Liver (tissue), 9 donors: ENCODE measurements around the gene R3HDM1. TPM values are rescaled to one million over a fixed set of nuclear protein-coding genes. Genes with fewer than 3 reads are reported as not detected.

Experiments
- DNase-seq: peaks from one replicate; pipeline ENCODE4 v3.0.0-alpha.2; 2017; ENCODE audit warnings: low spot score
- H3K27ac ChIP-seq, 2 donors: one replicate each; pipeline ENCODE4 v1.7.0; 2013; ENCODE audit warnings: inconsistent platforms in 2 of 2, low read length in 2 of 2, control low read depth in 1 of 2, low read depth in 1 of 2, mild to moderate bottlenecking in 1 of 2
- H3K27me3 ChIP-seq, 4 donors: one replicate each; pipeline versions ENCODE4 v1.6.1 to v1.7.0; 2013; ENCODE audit warnings: low read length in 3 of 4, inconsistent platforms in 1 of 4, mild to moderate bottlenecking in 1 of 4, moderate library complexity in 1 of 4; ENCODE audit not compliant: control insufficient read depth in 4 of 4, insufficient read depth in 4 of 4
- H3K36me3 ChIP-seq, 4 donors: one replicate each; pipeline versions ENCODE4 v1.6.1 to v1.7.0; 2013; ENCODE audit warnings: low read length in 3 of 4, mild to moderate bottlenecking in 3 of 4, low read depth in 1 of 4, moderate library complexity in 1 of 4; ENCODE audit not compliant: control insufficient read depth in 4 of 4, insufficient read depth in 3 of 4
- H3K4me1 ChIP-seq, 4 donors: one replicate each; pipeline versions ENCODE4 v1.6.1 to v1.7.0; 2013; ENCODE audit warnings: low read length in 3 of 4, mild to moderate bottlenecking in 3 of 4, moderate library complexity in 1 of 4; ENCODE audit not compliant: control insufficient read depth in 4 of 4, insufficient read depth in 4 of 4
- H3K4me3 ChIP-seq, 3 donors: one replicate each; pipeline versions ENCODE4 v1.6.1 to v1.7.0; 2013; ENCODE audit warnings: low read length in 3 of 3, control low read depth in 1 of 3, low read depth in 1 of 3, mild to moderate bottlenecking in 1 of 3
- H3K9ac ChIP-seq, 2 donors: one replicate each; pipeline ENCODE4 v1.7.0; 2013; ENCODE audit warnings: low read length in 2 of 2, mild to moderate bottlenecking in 2 of 2, moderate library complexity in 2 of 2, control low read depth in 1 of 2, low read depth in 1 of 2
- H3K9me3 ChIP-seq, 4 donors: one replicate each; pipeline versions ENCODE4 v1.6.1 to v1.7.0; 2013; ENCODE audit warnings: low read length in 3 of 4; ENCODE audit not compliant: control insufficient read depth in 4 of 4
- EGR1 ChIP-seq, 2 donors: IDR thresholded peaks; 2 replicates each; pipeline ENCODE4 v1.6.1; 2016 to 2018; ENCODE audit warnings: antibody characterized with exemption in 2 of 2, low read depth in 2 of 2
- FOXA1 ChIP-seq: IDR thresholded peaks from 2 replicates; pipeline ENCODE4 v1.6.1; 2016; ENCODE audit warnings: antibody characterized with exemption
- FOXA2 ChIP-seq: IDR thresholded peaks from 2 replicates; pipeline ENCODE4 v1.6.1; 2016; ENCODE audit warnings: antibody characterized with exemption
- GABPA ChIP-seq, 2 donors: IDR thresholded peaks in 1 of 2; conservative IDR thresholded peaks in 1 of 2; 2 replicates each; pipeline ENCODE4 v1.6.1; 2016; ENCODE audit warnings: antibody characterized with exemption in 2 of 2, mild to moderate bottlenecking in 1 of 2, moderate library complexity in 1 of 2
- HNF4A ChIP-seq, 2 donors: conservative IDR thresholded peaks; 2 replicates each; pipeline ENCODE4 v1.6.1; 2016; ENCODE audit warnings: antibody characterized with exemption in 2 of 2, mild to moderate bottlenecking in 2 of 2
- JUND ChIP-seq, 2 donors: IDR thresholded peaks; 2 replicates each; pipeline ENCODE4 v1.6.1; 2016; ENCODE audit warnings: antibody characterized with exemption in 2 of 2
- NR2F2 ChIP-seq: IDR thresholded peaks from 2 replicates; pipeline ENCODE4 v1.6.1; 2016; ENCODE audit warnings: antibody characterized with exemption
- RAD21 ChIP-seq, 2 donors: IDR thresholded peaks; 2 replicates each; pipeline ENCODE4 v1.6.1; 2016; ENCODE audit warnings: antibody characterized with exemption in 2 of 2, mild to moderate bottlenecking in 2 of 2
- RXRA ChIP-seq, 2 donors: IDR thresholded peaks; 2 replicates each; pipeline ENCODE4 v1.6.1; 2017 to 2018; ENCODE audit warnings: antibody characterized with exemption in 2 of 2, mild to moderate bottlenecking in 1 of 2
- SP1 ChIP-seq: IDR thresholded peaks from 2 replicates; pipeline ENCODE4 v1.6.1; 2018; ENCODE audit warnings: antibody characterized with exemption, mild to moderate bottlenecking
- TAF1 ChIP-seq: conservative IDR thresholded peaks from 2 replicates; pipeline ENCODE4 v1.6.1; 2016; ENCODE audit warnings: antibody characterized with exemption, mild to moderate bottlenecking
- YY1 ChIP-seq: IDR thresholded peaks from 2 replicates; pipeline ENCODE4 v1.6.1; 2016; ENCODE audit warnings: antibody characterized with exemption, mild to moderate bottlenecking
- WGBS: extraction: QIAGEN DNeasy Blood & Tissue Kit; methylation state at CpG from one replicate; pipeline ENCODE4 v1.1.7; 2013; 5-methylcytosine and 5-hydroxymethylcytosine counted together
- polyA plus RNA-seq, 2 donors: library from polyadenylated mRNA; stranded (reverse) in 1 of 2; unstranded in 1 of 2; fragments of 200-250 nt in 1 of 2; fragments of >200 nt in 1 of 2; fragmentation: Nextera tagmentation in 1 of 2; extraction: Ambion mirVana in 1 of 2; gene quantifications; one replicate each; pipeline versions ENCODE4 v1.2.1 to v1.2.3, GENCODE V29; 2013 to 2015
- total RNA-seq, 2 donors: library from RNA; depleted of rRNA; stranded (reverse); fragments of >200 nt; gene quantifications; one replicate each; pipeline ENCODE4 v1.2.3, GENCODE V29; 2014
- TF ChIP-seq, protein P1 (sequence below): IDR thresholded peaks from 2 replicates; pipeline ENCODE4 v1.6.1; 2016; ENCODE audit warnings: antibody characterized with exemption
- TF ChIP-seq, protein P2 (sequence below): IDR thresholded peaks from 2 replicates; pipeline ENCODE4 v1.6.1; 2016; ENCODE audit warnings: antibody characterized with exemption, mild to moderate bottlenecking
- donor health status: healthy.
- donor health status: healthy.
- donor health status: healthy.
- donor health status: healthy.
- donor health status: healthy.

R3HDM1 gene
- total and polyA plus RNA-seq, 4 donors: 6.0 to 10.0 (median 8.8) TPM

DNA sequence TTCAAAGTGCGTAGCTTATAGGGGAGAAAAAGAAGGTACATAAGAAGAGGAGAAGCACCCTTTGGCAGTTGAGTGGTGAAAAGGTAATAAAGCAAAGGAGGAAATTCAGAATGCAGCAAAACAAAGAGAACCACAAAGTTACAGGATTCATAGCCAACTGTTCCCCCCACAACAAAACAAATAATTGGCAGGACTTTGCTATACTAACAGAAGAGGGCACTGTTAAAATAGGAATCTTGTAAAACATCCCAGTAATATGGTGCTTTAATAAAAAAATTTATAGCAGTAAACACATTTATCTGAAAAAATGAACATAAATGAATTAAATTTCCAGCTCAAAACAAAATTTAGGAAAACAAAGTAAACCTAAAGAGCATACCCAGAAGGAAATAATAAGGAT, 42.3 kb downstream of the R3HDM1 start:
- WGBS: 94% methylated on average over 1 of the region's 1 CpG
- Histone ChIP-seq H3K4me3 (no peak overlapping the region), H3K9me3 (no peaks in the 10 kb centered on the region), H3K36me3 (no peaks in the 10 kb centered on the region), H3K27me3 (no peaks in the 10 kb centered on the region), H3K9ac (no peak overlapping the region), H3K4me1 (no peaks in the 10 kb centered on the region), H3K27ac (no peak overlapping the region)
- TF ChIP-seq RAD21 (IDR thresholded peaks at IDR 0.05) (peak; percentile 48 to 63), TAF1 (no peak)
- DNase-seq: no peak

DNA sequence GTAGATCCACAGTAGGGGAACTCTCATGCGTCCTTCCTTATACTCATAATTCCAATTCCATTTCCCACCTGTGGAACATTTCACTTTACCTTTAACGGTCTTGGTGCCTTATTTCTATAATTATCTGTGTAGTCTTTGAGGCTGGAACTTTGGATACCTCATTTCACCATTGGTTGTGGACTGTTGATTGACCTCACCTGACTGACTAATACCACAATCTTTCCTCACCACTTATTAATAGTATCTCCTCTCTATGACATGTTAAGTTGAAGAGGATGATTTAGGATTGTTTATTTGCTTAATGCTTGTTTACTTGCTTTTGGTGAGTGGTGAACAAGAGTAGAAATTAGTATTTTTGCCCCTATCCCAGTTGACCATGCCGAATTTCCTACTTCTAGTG, 50.0 kb downstream of the R3HDM1 start:
- TF ChIP-seq, protein P1, sequence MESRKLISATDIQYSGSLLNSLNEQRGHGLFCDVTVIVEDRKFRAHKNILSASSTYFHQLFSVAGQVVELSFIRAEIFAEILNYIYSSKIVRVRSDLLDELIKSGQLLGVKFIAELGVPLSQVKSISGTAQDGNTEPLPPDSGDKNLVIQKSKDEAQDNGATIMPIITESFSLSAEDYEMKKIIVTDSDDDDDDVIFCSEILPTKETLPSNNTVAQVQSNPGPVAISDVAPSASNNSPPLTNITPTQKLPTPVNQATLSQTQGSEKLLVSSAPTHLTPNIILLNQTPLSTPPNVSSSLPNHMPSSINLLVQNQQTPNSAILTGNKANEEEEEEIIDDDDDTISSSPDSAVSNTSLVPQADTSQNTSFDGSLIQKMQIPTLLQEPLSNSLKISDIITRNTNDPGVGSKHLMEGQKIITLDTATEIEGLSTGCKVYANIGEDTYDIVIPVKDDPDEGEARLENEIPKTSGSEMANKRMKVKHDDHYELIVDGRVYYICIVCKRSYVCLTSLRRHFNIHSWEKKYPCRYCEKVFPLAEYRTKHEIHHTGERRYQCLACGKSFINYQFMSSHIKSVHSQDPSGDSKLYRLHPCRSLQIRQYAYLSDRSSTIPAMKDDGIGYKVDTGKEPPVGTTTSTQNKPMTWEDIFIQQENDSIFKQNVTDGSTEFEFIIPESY: no peak
- no peak for TF ChIP-seq SP1
- TF ChIP-seq RAD21 (IDR thresholded peaks at IDR 0.05): no peak
- no peak for TF ChIP-seq EGR1 (IDR thresholded peaks at IDR 0.05; ENCODE audit: low read depth in 2 of 2)
- no peak for TF ChIP-seq JUND (IDR thresholded peaks at IDR 0.05)
- no peak for TF ChIP-seq FOXA2
- TF ChIP-seq RXRA (IDR thresholded peaks at IDR 0.05): no peak
- no peak for TF ChIP-seq HNF4A (conservative IDR thresholded peaks at IDR 0.05)
- no peak for TF ChIP-seq YY1
- Histone ChIP-seq H3K27ac (no peak overlapping the region), H3K36me3 (no peaks in the 10 kb centered on the region), H3K9me3 (no peaks in the 10 kb centered on the region), H3K4me1 (no peaks in the 10 kb centered on the region), H3K27me3 (no peaks in the 10 kb centered on the region), H3K4me3 (no peak overlapping the region), H3K9ac (no peak overlapping the region)
- 98% methylated on average over 3 of the region's 3 CpGs for WGBS
- no peak for DNase-seq

DNA sequence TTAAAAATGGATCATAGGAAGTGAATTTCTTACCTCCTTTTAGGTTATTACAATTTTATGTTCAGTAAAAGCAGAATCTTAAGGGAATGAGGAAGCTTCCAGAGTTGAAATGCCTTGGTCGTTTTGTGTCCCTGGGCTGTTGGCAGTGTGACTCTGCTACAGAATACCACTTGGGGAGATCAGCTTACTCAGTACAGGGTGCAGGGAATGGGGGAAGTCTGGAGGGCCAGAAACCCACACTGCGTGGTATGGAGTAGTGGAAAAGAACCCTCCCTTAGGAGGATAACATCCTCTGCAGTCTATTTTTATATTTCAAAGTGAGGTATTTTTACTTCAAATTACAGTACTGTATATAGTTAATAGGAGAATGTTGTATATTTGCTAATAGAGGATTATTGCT, 51.1 kb downstream of the R3HDM1 start:
- 80% methylated on average over 2 of the region's 2 CpGs for WGBS
- no peaks in the 10 kb centered on the region for H3K27me3 ChIP-seq
- TF ChIP-seq HNF4A (conservative IDR thresholded peaks at IDR 0.05) (no peak), NR2F2 (no peak), RXRA (IDR thresholded peaks at IDR 0.05) (no peak), JUND (IDR thresholded peaks at IDR 0.05) (no peak), TAF1 (no peak), GABPA (IDR thresholded peaks at IDR 0.05 in 1 of 2, conservative IDR thresholded peaks at IDR 0.05 in 1 of 2) (no peak), FOXA2 (no peak), FOXA1 (no peak), YY1 (no peak), SP1 (no peak)
- TF ChIP-seq, protein P2, sequence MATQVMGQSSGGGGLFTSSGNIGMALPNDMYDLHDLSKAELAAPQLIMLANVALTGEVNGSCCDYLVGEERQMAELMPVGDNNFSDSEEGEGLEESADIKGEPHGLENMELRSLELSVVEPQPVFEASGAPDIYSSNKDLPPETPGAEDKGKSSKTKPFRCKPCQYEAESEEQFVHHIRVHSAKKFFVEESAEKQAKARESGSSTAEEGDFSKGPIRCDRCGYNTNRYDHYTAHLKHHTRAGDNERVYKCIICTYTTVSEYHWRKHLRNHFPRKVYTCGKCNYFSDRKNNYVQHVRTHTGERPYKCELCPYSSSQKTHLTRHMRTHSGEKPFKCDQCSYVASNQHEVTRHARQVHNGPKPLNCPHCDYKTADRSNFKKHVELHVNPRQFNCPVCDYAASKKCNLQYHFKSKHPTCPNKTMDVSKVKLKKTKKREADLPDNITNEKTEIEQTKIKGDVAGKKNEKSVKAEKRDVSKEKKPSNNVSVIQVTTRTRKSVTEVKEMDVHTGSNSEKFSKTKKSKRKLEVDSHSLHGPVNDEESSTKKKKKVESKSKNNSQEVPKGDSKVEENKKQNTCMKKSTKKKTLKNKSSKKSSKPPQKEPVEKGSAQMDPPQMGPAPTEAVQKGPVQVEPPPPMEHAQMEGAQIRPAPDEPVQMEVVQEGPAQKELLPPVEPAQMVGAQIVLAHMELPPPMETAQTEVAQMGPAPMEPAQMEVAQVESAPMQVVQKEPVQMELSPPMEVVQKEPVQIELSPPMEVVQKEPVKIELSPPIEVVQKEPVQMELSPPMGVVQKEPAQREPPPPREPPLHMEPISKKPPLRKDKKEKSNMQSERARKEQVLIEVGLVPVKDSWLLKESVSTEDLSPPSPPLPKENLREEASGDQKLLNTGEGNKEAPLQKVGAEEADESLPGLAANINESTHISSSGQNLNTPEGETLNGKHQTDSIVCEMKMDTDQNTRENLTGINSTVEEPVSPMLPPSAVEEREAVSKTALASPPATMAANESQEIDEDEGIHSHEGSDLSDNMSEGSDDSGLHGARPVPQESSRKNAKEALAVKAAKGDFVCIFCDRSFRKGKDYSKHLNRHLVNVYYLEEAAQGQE: no peak

More for the DNA sequence above, 51.1 kb downstream of the R3HDM1 start:
- no peak for DNase-seq
- H3K27ac ChIP-seq: no peak overlapping the region
- no peak overlapping the region for H3K9ac ChIP-seq
- H3K9me3 ChIP-seq: no peaks in the 10 kb centered on the region
- H3K36me3 ChIP-seq: no peaks in the 10 kb centered on the region
- no peaks in the 10 kb centered on the region for H3K4me1 ChIP-seq
- H3K4me3 ChIP-seq: no peak overlapping the region
